ENCODE measurements around the gene NKD2.

Gene NKD2

DNA sequence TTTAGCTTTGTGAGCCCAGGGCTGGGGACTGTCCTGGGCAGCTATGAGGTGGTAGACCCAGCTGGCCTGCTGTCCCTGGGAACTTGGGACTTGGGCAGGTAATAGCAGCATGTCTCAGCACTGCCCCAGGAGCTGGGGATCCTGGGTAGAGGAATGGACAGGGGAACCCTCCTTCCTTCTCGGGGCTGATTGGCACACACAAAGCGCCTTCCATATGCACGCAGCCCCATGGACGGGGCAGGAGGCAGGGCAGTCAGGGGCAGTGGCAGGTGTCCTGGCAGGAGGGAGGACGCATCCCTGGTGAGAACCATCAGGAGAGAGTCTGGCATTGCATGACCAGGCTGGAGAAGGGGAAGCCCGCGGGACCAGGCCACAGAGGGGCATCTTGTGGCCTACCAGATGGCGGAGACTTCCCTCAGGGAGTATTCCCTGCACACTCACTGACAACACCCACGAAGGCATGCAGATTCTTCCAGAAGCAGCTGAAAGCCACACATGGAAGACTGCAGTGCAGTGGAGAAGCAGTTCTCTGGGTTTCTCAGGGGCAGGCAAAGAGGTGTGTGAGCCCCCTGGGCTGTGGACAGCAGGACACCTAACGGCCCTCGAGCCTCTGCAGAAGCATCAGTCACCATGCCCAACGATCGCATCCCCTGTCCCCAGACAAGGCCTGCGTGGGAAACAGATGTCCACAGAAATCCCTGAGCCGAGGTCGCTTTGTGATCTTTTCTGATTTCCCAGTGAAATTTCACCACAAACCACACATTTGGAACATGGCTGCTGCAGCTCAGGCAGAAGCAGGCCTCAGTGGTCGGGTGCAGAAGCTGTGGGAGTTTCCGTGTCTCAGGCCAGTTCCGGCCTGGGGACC lies 7.0 kb upstream of the NKD2 start:
- DNase-seq (ENCODE audit: low read depth): no peak

DNA sequence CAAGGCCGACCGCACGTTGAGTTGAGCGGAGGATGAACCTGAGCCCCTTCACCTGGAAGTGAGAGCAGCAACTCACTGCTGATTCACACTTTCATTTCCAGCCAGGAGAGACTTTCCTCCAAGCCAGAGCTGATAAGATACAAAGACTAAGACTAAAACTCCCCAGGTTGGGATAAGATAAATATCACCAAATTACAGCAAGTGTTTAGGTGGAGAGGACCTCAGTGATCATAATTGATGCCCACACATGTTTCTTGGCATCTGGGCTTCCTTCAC lies 6.4 kb upstream of the NKD2 start:
- no peak for DNase-seq (ENCODE audit: low read depth)

DNA sequence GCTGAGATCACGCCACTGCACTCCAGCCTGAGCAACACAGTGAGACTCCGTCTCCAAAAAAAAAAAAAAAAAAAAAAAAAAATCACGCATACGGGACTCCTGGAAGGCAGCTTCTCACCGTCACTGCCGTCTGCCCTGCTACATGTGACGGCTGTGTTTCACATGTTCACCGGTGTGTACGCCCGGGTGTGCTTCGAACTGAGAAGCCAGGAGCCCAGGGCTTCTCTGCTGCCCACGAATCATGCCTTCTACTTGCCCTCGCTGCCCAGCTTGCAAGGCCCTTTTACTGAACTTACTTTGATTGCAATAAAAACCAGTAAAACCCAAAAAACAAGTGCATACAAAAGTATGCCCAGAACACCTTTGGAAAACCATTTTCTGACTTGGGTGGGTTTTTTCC lies 5.8 kb upstream of the NKD2 start:
- DNase-seq (ENCODE audit: low read depth): no peak

DNA sequence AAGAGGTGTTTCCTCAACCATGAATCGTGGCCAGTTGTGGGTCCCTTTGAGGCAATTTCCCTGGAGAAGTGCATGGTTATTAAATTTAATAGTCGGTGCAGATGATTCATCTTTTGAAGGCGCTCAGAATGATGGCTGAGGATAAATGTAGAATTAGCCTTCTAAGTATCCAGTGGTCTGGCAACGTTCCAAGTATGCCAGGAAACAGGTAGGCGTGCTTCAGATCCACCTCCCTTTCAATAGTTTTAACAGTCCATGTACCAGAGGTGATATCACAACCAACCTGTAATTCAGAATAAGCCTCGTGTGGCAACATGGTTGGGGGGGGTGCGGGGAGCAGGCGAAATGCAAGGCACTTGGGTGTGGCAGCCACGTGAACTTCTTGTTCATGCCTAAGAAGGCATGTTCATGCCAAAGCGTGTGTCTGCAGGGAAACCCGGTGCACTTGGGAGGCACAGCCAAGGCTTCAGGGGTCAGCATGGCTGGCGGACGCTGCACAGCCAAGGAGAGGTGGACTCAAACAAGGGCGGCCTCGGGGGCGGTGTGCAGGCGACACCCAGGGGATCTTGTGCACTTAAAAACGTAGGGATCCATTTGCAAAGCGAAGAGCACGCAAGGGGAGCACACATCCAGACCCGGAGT lies 5.2 kb upstream of the NKD2 start:
- no peak for DNase-seq (ENCODE audit: low read depth)

- no peak for DNase-seq (ENCODE audit: low read depth)
These were observed 3.9 kb upstream of the NKD2 start for GRCh38 chr5:1004461-1005248.

DNA sequence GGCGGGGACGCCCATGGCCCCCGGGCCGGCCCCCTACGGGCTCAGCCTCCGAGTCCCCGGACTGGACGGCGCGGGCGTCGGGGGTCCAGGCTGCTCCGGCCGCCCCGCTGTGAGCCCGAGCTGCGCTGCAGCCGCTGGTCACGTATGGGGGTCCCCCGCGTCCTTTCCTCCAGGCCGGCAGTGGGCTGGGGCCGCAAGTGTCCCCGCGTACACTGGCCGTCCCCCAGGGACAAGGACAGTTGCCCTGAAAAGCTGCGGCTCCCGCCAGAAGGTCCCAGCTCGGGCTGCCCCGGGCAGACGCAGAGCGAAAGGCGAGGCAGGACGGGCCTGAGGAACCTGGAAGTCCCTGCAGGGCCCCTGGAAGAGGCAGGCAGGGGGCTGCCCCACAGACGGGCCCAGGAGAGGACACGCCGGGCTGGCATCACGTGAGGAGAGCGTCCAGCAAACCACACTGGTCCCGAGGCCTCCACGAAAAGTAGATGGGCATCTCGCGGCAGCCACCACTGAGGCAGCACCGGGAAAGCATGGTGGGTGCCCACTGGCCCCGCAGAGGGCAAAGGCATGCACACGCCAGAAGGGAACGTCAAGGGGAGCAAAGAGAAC lies 3.3 kb upstream of the NKD2 start:
- no peak for DNase-seq (ENCODE audit: low read depth)

DNA sequence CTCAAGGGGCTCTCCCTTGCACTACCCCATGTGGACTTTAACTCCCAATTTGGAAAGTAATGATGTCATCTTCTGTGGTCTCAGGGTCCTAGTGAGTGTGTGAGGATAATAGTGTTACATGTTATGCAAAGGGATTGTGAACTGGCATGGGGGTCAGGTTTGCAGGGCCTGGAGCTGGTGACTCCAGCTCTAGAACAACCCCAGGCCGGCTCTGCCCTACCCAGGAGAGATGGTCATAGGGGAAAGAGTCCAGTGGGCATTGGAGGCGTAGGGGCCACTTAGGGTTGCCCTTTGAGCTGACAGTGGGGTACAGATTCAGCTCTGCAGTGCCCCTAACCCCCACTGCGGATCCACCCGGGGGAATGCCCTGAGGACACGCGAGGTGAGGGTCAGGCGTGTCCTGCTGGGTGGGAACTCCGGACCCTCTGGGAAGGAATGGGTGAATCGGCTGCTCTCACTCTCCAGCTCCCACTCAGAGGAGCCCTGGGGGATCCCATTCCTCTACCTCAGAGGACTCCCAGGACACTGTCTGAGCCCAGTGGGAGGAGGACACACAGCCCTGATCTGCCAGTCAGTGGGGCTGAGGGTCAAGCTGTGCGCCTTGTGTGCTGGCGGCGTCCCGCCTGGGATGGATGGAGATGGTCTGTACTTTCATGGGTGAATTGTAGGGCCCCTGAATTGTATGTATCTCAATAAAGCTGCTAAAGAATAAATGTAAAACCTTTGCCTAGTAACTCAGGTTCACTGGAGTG lies 2.5 kb upstream of the NKD2 start:
- DNase-seq (ENCODE audit: low read depth): no peak

DNA sequence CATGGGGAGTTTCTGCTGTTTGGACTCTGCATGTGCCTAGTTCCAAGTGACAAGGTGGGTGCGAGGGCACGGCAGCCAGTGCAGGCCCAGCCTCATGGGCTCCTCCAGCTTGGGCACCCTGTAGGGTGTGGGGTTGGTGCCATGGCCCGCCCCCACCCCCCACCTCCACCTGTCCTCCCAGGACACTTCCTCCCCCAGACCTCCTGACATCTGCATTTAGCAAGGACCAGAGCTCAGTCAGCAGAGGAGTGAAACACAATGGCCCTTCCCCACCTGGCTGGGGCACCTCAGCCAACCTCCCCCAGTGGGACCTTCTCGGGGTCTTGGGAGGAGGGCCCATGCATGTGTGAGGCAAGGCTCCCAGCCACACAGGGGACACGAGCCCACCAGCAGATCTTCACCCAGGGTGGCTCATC lies 1.9 kb upstream of the NKD2 start:
- no peak for DNase-seq (ENCODE audit: low read depth)

DNA sequence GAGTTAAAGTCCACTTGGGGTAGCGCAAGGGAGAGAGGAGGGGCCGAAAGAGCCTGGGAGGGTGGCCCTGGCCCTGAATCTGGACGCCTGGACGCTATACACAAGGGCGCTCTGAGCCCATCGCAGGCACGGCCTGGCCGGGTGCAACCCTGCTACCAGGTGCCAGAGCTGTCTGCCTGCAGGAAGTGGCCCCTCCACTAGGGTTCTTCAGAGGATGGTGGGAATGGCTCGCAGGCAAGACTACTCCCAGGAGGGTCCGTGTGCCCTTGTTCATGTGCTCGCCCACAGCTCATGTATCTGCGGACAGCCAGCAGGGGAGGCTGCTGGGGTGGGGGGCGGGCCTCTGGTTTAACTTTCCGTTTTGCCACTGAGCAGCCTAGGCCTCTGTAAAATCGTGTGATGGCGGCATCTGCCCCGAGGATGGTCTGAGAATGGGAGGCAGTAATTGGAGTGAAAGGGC lies 1.4 kb upstream of the NKD2 start:
- no peak for DNase-seq (ENCODE audit: low read depth)

DNA sequence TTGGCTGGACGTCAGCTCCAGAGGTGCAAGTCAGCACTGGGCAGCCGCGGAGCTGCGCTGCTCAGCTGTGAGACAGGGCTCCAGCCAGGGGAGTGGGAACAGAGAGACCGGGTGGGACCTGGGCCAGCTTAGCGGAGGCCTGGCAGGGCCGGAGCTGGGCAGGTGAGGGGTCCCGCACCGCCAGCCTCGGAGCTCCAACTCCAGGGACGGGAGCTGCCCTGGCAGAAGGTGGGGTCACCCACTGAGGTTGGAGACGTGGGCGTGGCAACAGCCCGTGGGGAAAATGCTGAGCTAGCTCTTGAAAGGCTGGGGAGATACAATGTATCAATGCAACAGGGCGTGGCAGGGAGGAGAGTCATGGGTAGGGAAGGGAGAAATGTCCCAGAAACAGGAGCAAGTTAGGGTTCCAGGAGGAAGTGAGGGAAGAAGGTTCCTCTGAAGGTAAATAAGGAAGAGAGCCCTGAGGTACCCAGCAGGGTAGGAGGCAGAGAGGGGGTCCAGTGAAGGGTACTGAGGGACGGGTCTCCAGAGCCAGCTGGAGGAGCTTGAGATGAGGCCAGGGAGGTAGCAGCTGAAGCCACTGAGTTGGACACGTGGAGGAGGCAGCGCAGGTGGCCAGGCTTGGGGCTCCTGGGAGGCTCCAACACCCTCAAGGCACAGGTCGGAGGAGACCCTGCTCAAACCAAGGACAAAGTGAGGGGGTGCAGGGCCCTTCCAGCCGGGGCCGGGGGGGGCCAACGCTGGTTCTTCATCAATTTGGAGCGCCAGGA lies 736 bp upstream of the NKD2 start:
- no peak for DNase-seq (ENCODE audit: low read depth)

GRCh38 chr5:1009359-1010180 lies 968 bp downstream of the NKD2 start:
- no peak for DNase-seq (ENCODE audit: low read depth)

GRCh38 chr5:1010181-1010510 lies 1.5 kb downstream of the NKD2 start:
- DNase-seq (ENCODE audit: low read depth): no peak

- DNase-seq (ENCODE audit: low read depth): no peak
These were observed 2.0 kb downstream of the NKD2 start for GRCh38 chr5:1010641-1011046.

DNA sequence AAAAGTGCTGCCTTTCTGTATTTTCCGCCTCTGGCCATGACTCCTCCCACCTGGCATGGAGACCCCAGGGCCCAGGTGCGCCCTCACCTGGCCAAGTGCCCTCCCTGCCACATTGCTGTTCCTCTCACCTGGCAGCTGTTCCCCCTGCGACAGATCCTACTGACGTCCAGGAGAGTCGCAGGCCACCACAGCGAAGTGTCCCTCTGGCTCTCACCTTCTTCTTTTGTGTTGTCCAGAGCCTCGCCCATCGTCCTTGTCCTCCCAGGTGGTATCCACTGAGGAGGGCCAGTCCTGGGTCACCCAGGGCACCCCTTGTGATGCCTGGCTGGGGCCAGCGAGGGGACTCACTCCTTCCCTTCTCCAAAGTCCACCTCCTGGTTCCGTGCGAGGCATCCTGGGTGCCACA lies 2.6 kb downstream of the NKD2 start:
- no peak for DNase-seq (ENCODE audit: low read depth)

- DNase-seq (ENCODE audit: low read depth): no peak
These were observed 3.2 kb downstream of the NKD2 start for GRCh38 chr5:1011741-1012312.

GRCh38 chr5:1012313-1012841 lies 3.8 kb downstream of the NKD2 start:
- DNase-seq (ENCODE audit: low read depth): no peak

DNA sequence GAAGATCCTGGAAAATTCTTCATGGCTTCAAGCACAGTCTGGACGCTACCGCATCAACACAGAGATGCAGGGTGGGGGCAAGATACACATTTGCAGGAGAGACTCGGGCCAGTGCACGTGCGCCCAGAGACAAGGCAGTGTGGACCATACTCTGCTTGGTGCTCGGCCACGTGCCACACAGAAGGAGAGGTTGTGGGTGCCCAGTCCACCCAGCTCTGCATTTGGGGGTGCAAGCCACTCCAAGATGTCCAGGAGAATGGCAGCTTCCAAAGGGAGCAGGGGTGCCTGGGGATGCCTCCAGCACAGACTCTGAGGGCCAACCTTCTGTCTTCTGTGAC lies 4.3 kb downstream of the NKD2 start:
- DNase-seq (ENCODE audit: low read depth): no peak

- no peak for DNase-seq (ENCODE audit: low read depth)
These were observed 4.8 kb downstream of the NKD2 start for GRCh38 chr5:1013238-1013947.

DNA sequence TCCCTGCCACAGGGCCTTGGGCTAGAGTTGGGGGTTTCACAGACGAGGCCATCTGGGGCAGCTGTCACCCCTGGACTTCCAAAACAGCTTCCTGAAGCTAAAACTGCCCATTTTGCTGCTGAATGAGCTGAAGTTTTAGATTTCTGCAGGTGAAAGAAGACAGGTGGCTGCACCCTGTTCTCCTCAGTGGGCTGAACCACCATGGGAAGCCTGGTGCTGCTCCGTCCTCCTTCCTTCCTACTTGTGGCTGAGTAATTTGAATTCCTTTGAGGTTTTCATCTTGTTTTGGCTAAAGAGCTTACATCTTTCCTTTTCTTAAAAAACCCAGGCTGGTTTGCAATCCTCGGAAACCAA lies 5.3 kb downstream of the NKD2 start:
- no peak for DNase-seq (ENCODE audit: low read depth)
